GM12878 (cell line): ENCODE results near the gene FGFRL1. TPM values are rescaled to one million over a fixed set of nuclear protein-coding genes. Genes with fewer than 3 reads are reported as not detected.

Source experiments
- ATAC-seq: fragments of 200-7000 bp; cut with Tn5 transposase; 3 replicates; pipeline ENCODE4 v1.9.1; 2020; ENCODE audit warnings: mild to moderate bottlenecking, moderate library complexity
- Bru-seq: library from RNA; stranded (reverse); fragments of 400-500 nt; gene quantifications from one replicate; lab custom pipeline; 2021; lab: Mats Ljungman, UMichigan
- BruChase-seq, 2 experiments: library from RNA; stranded (reverse); fragments of 400-500 nt; gene quantifications; one replicate each; lab custom pipeline; 2021; lab: Mats Ljungman, UMichigan
- BruUV-seq: library from RNA; stranded (reverse); fragments of 400-500 nt; replicated peaks from 2 replicates; lab custom pipeline; 2021; lab: Mats Ljungman, UMichigan
- CTCF ChIA-PET: fragments of 300-600 bp; sonication (Branson Sonifier 250); formaldehyde crosslinking; extraction: SDS; loops from one replicate; lab custom pipeline; 2021; ENCODE audit warnings: inconsistent platforms; lab: Yijun Ruan, JAX
- POLR2A ChIA-PET: fragments of 350-600 bp; formaldehyde crosslinking; extraction: SDS; loops from one replicate; lab custom pipeline; 2021; ENCODE audit warnings: inconsistent platforms; lab: Charles Lee
- RAD21 ChIA-PET: fragments of 300-600 bp; sonication (Branson Sonifier 250); formaldehyde crosslinking; loops from one replicate; lab custom pipeline; 2023; ENCODE audit warnings: antibody characterized with exemption; ENCODE audit not compliant: unreplicated experiment; lab: Charles Lee
- SMC1A ChIA-PET: fragments of 300-600 bp; sonication (Branson Sonifier 250); formaldehyde crosslinking; loops from one replicate; lab custom pipeline; 2023; ENCODE audit not compliant: unreplicated experiment, uncharacterized antibody; lab: Charles Lee
- DNase-seq: peaks from one replicate; pipeline ENCODE4 v3.0.0-alpha.2; 2011; ENCODE audit warnings: low read depth, low spot score
- FAIRE-seq: peaks from 3 replicates; lab custom pipeline; 2011; peaks lifted over from hg19 to GRCh38; lab: Jason Lieb, UNC
- H2AFZ ChIP-seq: 2 replicates; pipeline ENCODE4 v1.6.0; 2011; ENCODE audit warnings: low read depth, low read length, control low read depth; ENCODE audit not compliant: control insufficient read depth
- H3K27ac ChIP-seq: 2 replicates; pipeline ENCODE4 v1.5.1; 2011; ENCODE audit warnings: control low read depth; ENCODE audit not compliant: control insufficient read depth, insufficient read depth
- H3K27me3 ChIP-seq, 2 experiments: replicated peaks in 1 of 2; 2 replicates each; pipeline versions ENCODE4 v1.6.0 to v1.6.1; 2011; ENCODE audit warnings: low read length in 1 of 2; ENCODE audit not compliant: control insufficient read depth in 2 of 2, insufficient read depth in 2 of 2
- H3K36me3 ChIP-seq, 2 experiments: 2 replicates each; pipeline ENCODE4 v1.5.1; 2011; ENCODE audit warnings: low read length in 1 of 2; ENCODE audit not compliant: control insufficient read depth in 2 of 2, insufficient read depth in 2 of 2
- H3K4me1 ChIP-seq: 2 replicates; pipeline ENCODE4 v1.6.1; 2011; ENCODE audit warnings: mild to moderate bottlenecking, low read length, moderate library complexity, mixed read lengths; ENCODE audit not compliant: control insufficient read depth, insufficient read depth
- H3K4me2 ChIP-seq: 2 replicates; pipeline ENCODE4 v1.6.0; 2011; ENCODE audit warnings: control low read depth; ENCODE audit not compliant: control insufficient read depth, insufficient read depth
- H3K4me3 ChIP-seq: fragments of 200-600 bp; sonication (generic); 2 replicates; pipeline ENCODE4 v1.5.1; 2016
- H3K79me2 ChIP-seq: 2 replicates; pipeline ENCODE4 v1.6.0; 2011; ENCODE audit warnings: low read length; ENCODE audit not compliant: control insufficient read depth, insufficient read depth
- H3K9ac ChIP-seq: 2 replicates; pipeline ENCODE4 v1.8.0; 2011; ENCODE audit warnings: low read length, control low read depth, mixed read lengths; ENCODE audit not compliant: control insufficient read depth, insufficient read depth
- H3K9me3 ChIP-seq: replicated peaks from 3 replicates; pipeline ENCODE4 v1.5.1; 2011; ENCODE audit warnings: mild to moderate bottlenecking, low read length; ENCODE audit not compliant: control insufficient read depth, insufficient read depth
- H4K20me1 ChIP-seq: 2 replicates; pipeline ENCODE4 v1.6.0; 2011; ENCODE audit not compliant: control insufficient read depth, insufficient read depth
- EGR1 ChIP-seq, 2 experiments: IDR thresholded peaks; 1 replicate in 1 of 2; 2 replicates in 1 of 2; pipeline ENCODE4 v1.6.1; 2011 to 2012; ENCODE audit warnings: low read depth in 2 of 2, low read length in 2 of 2, borderline replicate concordance in 1 of 2, mild to moderate bottlenecking in 1 of 2, moderate library complexity in 1 of 2
- MAX ChIP-seq: IDR thresholded peaks from 2 replicates; pipeline ENCODE4 v1.6.1; 2012; ENCODE audit warnings: low read depth, low read length, improper control_type of control experiment
- NR2F1 ChIP-seq: fragments of 450-650 bp; conservative IDR thresholded peaks from 2 replicates; pipeline ENCODE4 v1.6.1; 2017; ENCODE audit warnings: mild to moderate bottlenecking
- PKNOX1 ChIP-seq: fragments of 450-650 bp; IDR thresholded peaks from 2 replicates; pipeline ENCODE4 v1.6.1; 2016; ENCODE audit warnings: mild to moderate bottlenecking
- POLR2A ChIP-seq: IDR thresholded peaks from 2 replicates; pipeline ENCODE4 v1.6.1; 2011; ENCODE audit warnings: low read depth, mild to moderate bottlenecking, low read length
- SIN3A ChIP-seq: IDR thresholded peaks from 2 replicates; pipeline ENCODE4 v1.6.1; 2012; ENCODE audit warnings: low read depth, low read length, improper control_type of control experiment
- SRF ChIP-seq, 2 experiments: IDR thresholded peaks; 2 replicates each; pipeline ENCODE4 v1.6.1; 2011; ENCODE audit warnings: low read depth in 2 of 2, low read length in 2 of 2, mild to moderate bottlenecking in 1 of 2, moderate library complexity in 1 of 2
- ZNF217 ChIP-seq: fragments of 450-650 bp; IDR thresholded peaks from 2 replicates; pipeline ENCODE4 v1.6.1; 2017; ENCODE audit warnings: antibody characterized with exemption, mild to moderate bottlenecking
- WGBS: methylation state at CpG from one replicate; pipeline ENCODE4 v1.1.6; 2016; ENCODE audit warnings: low lambda C conversion rate; ENCODE audit not compliant: insufficient replicate concordance, insufficient coverage; ENCODE audit errors: missing lambda C conversion rate; 5-methylcytosine and 5-hydroxymethylcytosine counted together
- in situ Hi-C: fragments of 300-500 bp; cut with MboI; formaldehyde crosslinking; loops from 9 replicates; pipeline ENCODE4 v1.14.3; 2018; ENCODE audit warnings: mixed read lengths
- intact Hi-C: fragments of 100-400 bp; cut with micrococcal nuclease; formaldehyde crosslinking; loops from one replicate; pipeline ENCODE4 v1.14.2; 2022; ENCODE audit not compliant: unreplicated experiment
- long read RNA-seq, 2 experiments: library from polyadenylated mRNA; unstranded; transcript quantifications; one replicate each; pipeline ENCODE4 v2.0.0, GENCODE V29; 2019 to 2020
- polyA minus RNA-seq, 3 experiments: library from RNA; depleted of rRNA, polyadenylated mRNA; stranded (reverse); fragments of >200 nt; gene quantifications; 2 replicates each; pipeline ENCODE4 v1.2.3, GENCODE V29; 2011
- polyA plus RNA-seq, 11 experiments: library from polyadenylated mRNA; depleted of rRNA in 4 of 11; unstranded in 6 of 11; stranded (reverse) in 5 of 11; fragments of >200 nt; fragmentation: Nextera tagmentation in 4 of 11; fragmentation: Illumina TruSeq in 1 of 11; extraction: Ambion mirVana in 4 of 11; extraction: Trizol in 1 of 11; gene quantifications; 1 replicate in 1 of 11; 2 replicates in 10 of 11; pipeline versions ENCODE4 v1.2.1 to v1.2.3, GENCODE V29; 2011 to 2016; ENCODE audit warnings: inconsistent platforms in 2 of 11, missing spikeins in 2 of 11, low read depth in 1 of 11
- total RNA-seq, 4 experiments: library from RNA; depleted of rRNA in 3 of 4; stranded (reverse); fragments of >200 nt in 3 of 4; fragmentation: Illumina TruSeq in 1 of 4; extraction: Trizol in 1 of 4; gene quantifications; 2 replicates each; pipeline versions ENCODE4 v1.2.1 to v1.2.3, GENCODE V29; 2013 to 2021

The FGFRL1 gene
- total RNA-seq (2013; cell fraction: nucleolus; rRNA removed): 16.3 and 17.5 TPM in 2 replicates
- total RNA-seq (2014; rRNA removed): 0.34 and 0.38 TPM in 2 replicates
- total RNA-seq (2014; rRNA removed; fragmentation: Illumina TruSeq; extraction: Trizol): 0.14 and 0.22 TPM in 2 replicates
- 0.97 and 1.1 TPM in 2 replicates for total RNA-seq (2021)
- 2.1 TPM for polyA plus RNA-seq (2011; ENCODE audit: low read depth)
- 0.72 and 1.5 TPM in 2 replicates for polyA plus RNA-seq (2011; rRNA removed)
- polyA plus RNA-seq (2011; cell fraction: cytosol; rRNA removed): 4.0 and 4.5 TPM in 2 replicates
- 8.3 and 14.1 TPM in 2 replicates for polyA plus RNA-seq (2011; cell fraction: nucleus; rRNA removed)
- polyA plus RNA-seq (2012): 3.0 and 4.0 TPM in 2 replicates
- 0.05 and 0.24 TPM in 2 replicates for polyA plus RNA-seq (2014; fragmentation: Illumina TruSeq; extraction: Trizol)
- under 1 TPM; 0.02 to 0.03 TPM for polyA plus RNA-seq (2014; fragmentation: Nextera tagmentation; extraction: Ambion mirVana)
- polyA plus RNA-seq (2014; rRNA removed): 0.51 and 0.55 TPM in 2 replicates
- not detected for polyA plus RNA-seq (2016; fragmentation: Nextera tagmentation; extraction: Ambion mirVana)
- polyA minus RNA-seq (2011; rRNA and poly(A)+ RNA removed): 13.5 and 27.6 TPM in 2 replicates
- polyA minus RNA-seq (2011; cell fraction: cytosol; rRNA and poly(A)+ RNA removed): 2.0 and 2.1 TPM in 2 replicates
- 4.0 and 8.0 TPM in 2 replicates for polyA minus RNA-seq (2011; cell fraction: nucleus; rRNA and poly(A)+ RNA removed)
- percentile 41 among the genes with signal in this experiment for Bru-seq, nascent RNA
- BruChase-seq, experiment 1, labeled RNA remaining after a 6-hour chase: percentile 42 among the genes with signal in this experiment
- BruChase-seq, experiment 2, labeled RNA remaining after a 2-hour chase: percentile 45 among the genes with signal in this experiment
- long read RNA-seq, experiment 1: 0 reads
- long read RNA-seq, experiment 2: 0 reads

DNA sequence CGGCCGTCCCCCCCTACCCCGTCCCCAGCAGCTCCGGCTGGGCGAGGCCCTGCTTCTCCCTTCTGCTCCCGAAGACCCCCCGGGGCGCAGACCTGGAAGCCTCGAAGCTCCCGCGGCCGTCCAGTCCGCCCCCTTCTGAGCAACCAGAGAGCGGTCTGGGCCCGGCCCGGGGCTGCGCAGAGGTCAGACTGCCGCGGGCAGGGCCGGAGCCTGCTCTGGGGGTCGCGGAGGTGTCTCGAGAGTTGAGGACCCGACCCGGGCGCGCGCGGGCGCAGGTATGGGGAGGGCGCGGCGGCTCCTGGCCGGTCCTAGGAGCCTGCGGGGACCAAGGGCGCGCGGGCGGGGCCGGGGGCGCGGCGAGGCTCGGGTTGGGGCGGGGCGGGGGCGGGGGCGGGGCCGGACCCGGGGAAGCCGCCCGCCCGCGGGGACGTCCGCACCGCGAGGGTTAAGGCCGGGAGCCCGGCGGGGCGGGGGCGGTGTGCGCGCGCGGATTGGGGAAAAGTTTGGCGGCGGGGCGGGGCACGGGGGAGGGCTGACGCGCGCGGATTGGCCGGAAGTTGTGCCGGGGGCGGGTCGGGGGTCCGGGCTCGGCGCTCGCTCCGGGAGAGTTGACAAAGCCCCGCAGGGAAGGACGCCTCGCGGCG lies at the start of gene FGFRL1:
TSS of gene FGFRL1 (plus strand) at position 605 of the 644 bp plus-strand sequence. CDS start 860 bp downstream, outside the sequence.
- H3K4me3 ChIP-seq: peak within 1 kb of the TSS; percentile 61
- no peaks in the 10 kb centered on the region for H3K79me2 ChIP-seq
- DNase-seq (no peak), FAIRE-seq (no peak), ATAC-seq (peak; percentile 77)
- TF ChIP-seq EGR1 (IDR thresholded peaks at IDR 0.05; ENCODE audit: borderline replicate concordance in 1 of 2, low read depth in 2 of 2, low read length in 2 of 2) (peak in 1 of 2 experiments; percentile 93; a peak in 2 of 3 replicates), POLR2A (0 out of 2 replicates have a peak, but pooled peaks have one; percentile 41), SIN3A (no peak), SRF (IDR thresholded peaks at IDR 0.05; ENCODE audit: low read depth in 2 of 2, low read length in 2 of 2) (no peak), PKNOX1 (peak; percentile 1; the same call in 1 of the 2 replicates), MAX (no peak), NR2F1 (0 out of 2 replicates have a peak, but pooled peaks have one; percentile 14), ZNF217 (no peak)
- WGBS: 12% methylated on average over 30 of the region's 89 CpGs
- no peaks in the 10 kb centered on the region; the same call in 2 of the 3 replicates for H3K9me3 ChIP-seq
- H3K4me1 ChIP-seq: peaks cover 11% of the 10 kb centered on the region
- intact Hi-C loops: no loop called here
- no peaks in the 10 kb centered on the region for H3K36me3 ChIP-seq
- RAD21 ChIA-PET: no interaction called here
- in situ Hi-C loops: no loop called here
- H4K20me1 ChIP-seq: no peaks in the 10 kb centered on the region; the same call in 1 of the 2 replicates
- no peak within 1 kb of the TSS for H3K27ac ChIP-seq
- H3K4me2 ChIP-seq: peak within 1 kb of the TSS; percentile 95; the same call in 1 of the 2 replicates
- SMC1A ChIA-PET: no interaction called here
- BruUV-seq: no TSS peak
- POLR2A ChIA-PET: interaction anchor here (0.6 to 1.0 kb wide), 2 partner anchors 335 to 340 kb away, joined by 3 to 5 read pairs; partner anchors contain the start of gene UVSSA
- no peak within 1 kb of the TSS for H3K9ac ChIP-seq
- peak within 1 kb of the TSS; percentile 23; the same call in 1 of the 2 replicates for H2AFZ ChIP-seq
- CTCF ChIA-PET: no interaction called here
- H3K27me3 ChIP-seq: peaks cover 0 to 5% of the 10 kb centered on the region in 2 experiments; a peak in 3 of 4 replicates
